Measurements from ENCODE around the gene CHD6. TPM values are rescaled to one million over a fixed set of nuclear protein-coding genes. Genes with fewer than 3 reads are reported as not detected.

The CHD6 gene
- total RNA-seq, 4 donors from 2014 or later: 21.5 to 130 (median 33.6) TPM

GRCh38 chr20:41479113-41479512 is 139.1 kb downstream of the CHD6 start:
- Histone ChIP-seq H3K27me3 (no peaks in the 10 kb centered on the region), H3K4me1 (peaks cover 0 to 6% (median 0%) of the 10 kb centered on the region in 4 donors), H3K9me3 (no peaks in the 10 kb centered on the region), H3K4me3 (no peak overlapping the region), H3K36me3 (peaks cover 0 to 12% (median 0%) of the 10 kb centered on the region in 3 donors), H3K27ac (no peak overlapping the region)
- DNase-seq: no peak
- no peak for TF ChIP-seq POLR2A (IDR thresholded peaks at IDR 0.05)
- TF ChIP-seq, protein P1, sequence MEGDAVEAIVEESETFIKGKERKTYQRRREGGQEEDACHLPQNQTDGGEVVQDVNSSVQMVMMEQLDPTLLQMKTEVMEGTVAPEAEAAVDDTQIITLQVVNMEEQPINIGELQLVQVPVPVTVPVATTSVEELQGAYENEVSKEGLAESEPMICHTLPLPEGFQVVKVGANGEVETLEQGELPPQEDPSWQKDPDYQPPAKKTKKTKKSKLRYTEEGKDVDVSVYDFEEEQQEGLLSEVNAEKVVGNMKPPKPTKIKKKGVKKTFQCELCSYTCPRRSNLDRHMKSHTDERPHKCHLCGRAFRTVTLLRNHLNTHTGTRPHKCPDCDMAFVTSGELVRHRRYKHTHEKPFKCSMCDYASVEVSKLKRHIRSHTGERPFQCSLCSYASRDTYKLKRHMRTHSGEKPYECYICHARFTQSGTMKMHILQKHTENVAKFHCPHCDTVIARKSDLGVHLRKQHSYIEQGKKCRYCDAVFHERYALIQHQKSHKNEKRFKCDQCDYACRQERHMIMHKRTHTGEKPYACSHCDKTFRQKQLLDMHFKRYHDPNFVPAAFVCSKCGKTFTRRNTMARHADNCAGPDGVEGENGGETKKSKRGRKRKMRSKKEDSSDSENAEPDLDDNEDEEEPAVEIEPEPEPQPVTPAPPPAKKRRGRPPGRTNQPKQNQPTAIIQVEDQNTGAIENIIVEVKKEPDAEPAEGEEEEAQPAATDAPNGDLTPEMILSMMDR (IDR thresholded peaks at IDR 0.05): no peak

DNA sequence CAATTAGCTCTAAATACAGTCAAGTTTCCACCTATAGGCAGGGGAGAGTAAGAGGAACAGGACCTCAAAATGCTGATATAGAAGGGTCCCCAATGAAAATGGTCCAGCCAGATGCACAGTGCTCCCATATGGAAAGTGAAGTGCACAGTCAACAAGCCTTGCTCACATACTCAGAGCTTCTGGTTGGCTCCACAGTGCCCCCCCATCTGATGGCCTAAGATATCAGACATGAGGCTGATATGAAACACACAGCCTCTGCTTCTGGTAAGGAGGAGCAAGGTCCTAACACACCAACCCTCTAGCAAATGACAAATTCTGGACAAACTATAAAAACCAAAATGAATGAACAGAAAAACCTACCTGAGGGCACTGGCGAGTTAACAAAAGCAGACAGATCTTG is 140.2 kb downstream of the CHD6 start:
- no peaks in the 10 kb centered on the region for H3K27me3 ChIP-seq
- no peak for DNase-seq
- H3K4me3 ChIP-seq: no peak overlapping the region
- no peaks in the 10 kb centered on the region for H3K9me3 ChIP-seq
- H3K4me1 ChIP-seq: peaks cover 0 to 6% (median 0%) of the 10 kb centered on the region in 4 donors
- H3K36me3 ChIP-seq: peaks cover 0 to 5% (median 0%) of the 10 kb centered on the region in 3 donors
- TF ChIP-seq POLR2A (IDR thresholded peaks at IDR 0.05): no peak
- TF ChIP-seq, protein P1 (IDR thresholded peaks at IDR 0.05): no peak
- no peak overlapping the region for H3K27ac ChIP-seq

GRCh38 chr20:41476446-41476845 is 141.7 kb downstream of the CHD6 start:
- Histone ChIP-seq H3K9me3 (no peaks in the 10 kb centered on the region), H3K4me1 (peaks cover 0 to 6% (median 0%) of the 10 kb centered on the region in 4 donors), H3K27ac (no peak overlapping the region), H3K36me3 (peaks cover 0 to 16% (median 0%) of the 10 kb centered on the region in 3 donors), H3K4me3 (no peak overlapping the region), H3K27me3 (no peaks in the 10 kb centered on the region)
- TF ChIP-seq, protein P1 (IDR thresholded peaks at IDR 0.05): no peak
- no peak for TF ChIP-seq POLR2A (IDR thresholded peaks at IDR 0.05)
- no peak for DNase-seq

DNA sequence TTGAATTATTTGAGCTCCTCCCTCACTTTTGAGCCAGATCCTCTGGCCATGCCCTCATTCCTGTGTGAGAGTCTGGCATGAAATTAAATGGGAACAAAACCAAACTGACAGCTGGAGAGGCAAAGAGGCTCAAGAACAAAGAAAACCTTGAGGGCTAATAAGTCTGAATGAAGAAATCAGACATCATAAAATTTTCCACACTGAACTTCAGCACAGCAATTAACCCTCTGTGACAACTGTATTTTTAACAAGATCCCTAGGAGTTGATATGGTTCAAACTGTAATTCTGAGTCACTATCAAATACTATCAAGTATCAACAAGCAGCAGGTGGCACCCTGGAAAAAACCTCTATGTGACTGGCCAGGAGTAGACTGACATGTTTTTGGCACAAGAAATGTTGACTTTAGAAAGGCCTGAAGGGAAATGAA is 142.2 kb downstream of the CHD6 start:
- H3K4me3 ChIP-seq: no peak overlapping the region
- H3K4me1 ChIP-seq: peaks cover 0 to 6% (median 0%) of the 10 kb centered on the region in 4 donors
- DNase-seq: no peak
- peaks cover 0 to 20% (median 0%) of the 10 kb centered on the region in 3 donors for H3K36me3 ChIP-seq
- H3K9me3 ChIP-seq: no peaks in the 10 kb centered on the region
- H3K27me3 ChIP-seq: no peaks in the 10 kb centered on the region
- no peak overlapping the region for H3K27ac ChIP-seq
- no peak for TF ChIP-seq POLR2A (IDR thresholded peaks at IDR 0.05)
- TF ChIP-seq, protein P1 (IDR thresholded peaks at IDR 0.05): no peak

- H3K27ac ChIP-seq: no peak overlapping the region
- DNase-seq: no peak
- peaks cover 0 to 24% (median 0%) of the 10 kb centered on the region in 3 donors for H3K36me3 ChIP-seq
- peaks cover 0 to 6% (median 0%) of the 10 kb centered on the region in 4 donors for H3K4me1 ChIP-seq
- no peaks in the 10 kb centered on the region for H3K9me3 ChIP-seq
- H3K4me3 ChIP-seq: no peak overlapping the region
- no peak for TF ChIP-seq POLR2A (IDR thresholded peaks at IDR 0.05)
- TF ChIP-seq, protein P1 (IDR thresholded peaks at IDR 0.05): no peak
- H3K27me3 ChIP-seq: no peaks in the 10 kb centered on the region
Measured at GRCh38 chr20:41475503-41475902, 142.7 kb downstream of the CHD6 start.
